ENCODE results near the gene COX19. TPM values are rescaled to one million over a fixed set of nuclear protein-coding genes. Genes with fewer than 3 reads are reported as not detected.
A peak's percentile ranks its signal among the peaks of the same experiment; 100 is the strongest.

COX19 gene
- total RNA-seq, 1 experiment from 2014 or later, result 24.8 TPM

DNA sequence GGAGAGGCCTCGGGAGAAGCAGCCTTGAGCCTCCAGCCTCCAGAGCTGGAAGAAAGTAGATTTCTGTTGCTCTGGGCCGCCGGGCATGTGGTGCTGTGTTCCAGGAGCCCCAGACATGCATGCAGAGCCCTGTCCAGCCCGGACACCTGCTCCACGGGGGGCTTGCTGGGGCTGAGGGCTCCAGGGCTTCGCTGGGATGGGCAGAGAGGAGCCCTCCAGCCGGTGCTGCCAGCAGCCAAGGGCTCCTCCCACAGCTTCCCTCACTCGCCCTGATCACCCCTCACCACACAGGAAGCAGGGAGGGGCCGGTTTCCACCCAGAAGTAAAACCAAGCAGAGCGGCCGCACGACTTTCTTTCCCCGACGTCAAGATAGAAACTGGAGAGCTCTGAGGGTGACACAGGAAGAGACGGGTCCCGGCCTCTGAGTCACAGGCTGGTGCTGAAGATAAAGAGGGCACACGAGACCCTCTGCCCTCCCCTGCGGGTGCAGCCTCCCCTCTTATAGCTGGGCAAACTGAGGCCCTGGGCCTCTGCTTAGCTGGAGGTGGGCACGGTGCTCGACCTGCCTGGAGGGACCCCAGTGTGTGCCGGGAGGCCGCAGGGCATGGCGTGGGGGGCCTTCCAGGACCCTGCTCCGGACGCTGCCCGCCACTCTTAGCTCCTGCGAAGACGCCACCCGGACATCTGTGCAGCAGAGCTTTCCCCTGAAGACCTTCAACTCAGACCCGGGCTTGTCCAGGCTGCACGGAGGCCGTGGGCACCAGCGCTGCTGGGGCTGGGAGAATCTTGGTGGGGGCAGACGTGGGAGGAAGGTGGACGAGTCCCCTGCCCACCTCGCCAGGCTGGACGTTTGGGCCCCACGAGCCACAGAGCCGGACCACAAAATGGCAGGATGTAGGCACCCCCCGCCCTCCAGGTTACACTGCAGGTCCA is 52.0 kb downstream of the COX19 start:
- ChIA-PET POLR2A (no interaction called here), CTCF (no interaction called here)
- no TSS peak for BruUV-seq (replicated peaks)
- intact Hi-C loops (cut with micrococcal nuclease; ENCODE audit: unreplicated experiment), result no loop called here
- Mint-ChIP-seq H3K9me3 (ENCODE audit: unreplicated experiment) (no peaks in the 10 kb centered on the region), H3K36me3 (ENCODE audit: insufficient read depth, unreplicated experiment) (peaks cover 16% of the 10 kb centered on the region), H3K4me1 (ENCODE audit: low read depth, unreplicated experiment) (peaks cover 14% of the 10 kb centered on the region), H3K27ac (ENCODE audit: unreplicated experiment) (no peak overlapping the region), H3K4me3 (ENCODE audit: unreplicated experiment) (no peak overlapping the region), H3K27me3 (ENCODE audit: insufficient read depth, unreplicated experiment) (no peaks in the 10 kb centered on the region)
- Histone ChIP-seq H3K4me3 (ENCODE audit: low read depth, low read length) (no peak overlapping the region), H3K9me3 (no peaks in the 10 kb centered on the region), H3K36me3 (ENCODE audit: control insufficient read depth, insufficient read depth, low read length) (peaks cover 1% of the 10 kb centered on the region), H3K27me3 (replicated peaks; ENCODE audit: control insufficient read depth, insufficient read depth, low read length) (no peaks in the 10 kb centered on the region), H3K4me1 (peaks cover 11% of the 10 kb centered on the region; the same call in 1 of the 2 replicates)
- TF ChIP-seq, protein P1, sequence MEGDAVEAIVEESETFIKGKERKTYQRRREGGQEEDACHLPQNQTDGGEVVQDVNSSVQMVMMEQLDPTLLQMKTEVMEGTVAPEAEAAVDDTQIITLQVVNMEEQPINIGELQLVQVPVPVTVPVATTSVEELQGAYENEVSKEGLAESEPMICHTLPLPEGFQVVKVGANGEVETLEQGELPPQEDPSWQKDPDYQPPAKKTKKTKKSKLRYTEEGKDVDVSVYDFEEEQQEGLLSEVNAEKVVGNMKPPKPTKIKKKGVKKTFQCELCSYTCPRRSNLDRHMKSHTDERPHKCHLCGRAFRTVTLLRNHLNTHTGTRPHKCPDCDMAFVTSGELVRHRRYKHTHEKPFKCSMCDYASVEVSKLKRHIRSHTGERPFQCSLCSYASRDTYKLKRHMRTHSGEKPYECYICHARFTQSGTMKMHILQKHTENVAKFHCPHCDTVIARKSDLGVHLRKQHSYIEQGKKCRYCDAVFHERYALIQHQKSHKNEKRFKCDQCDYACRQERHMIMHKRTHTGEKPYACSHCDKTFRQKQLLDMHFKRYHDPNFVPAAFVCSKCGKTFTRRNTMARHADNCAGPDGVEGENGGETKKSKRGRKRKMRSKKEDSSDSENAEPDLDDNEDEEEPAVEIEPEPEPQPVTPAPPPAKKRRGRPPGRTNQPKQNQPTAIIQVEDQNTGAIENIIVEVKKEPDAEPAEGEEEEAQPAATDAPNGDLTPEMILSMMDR (IDR thresholded peaks at IDR 0.05; ENCODE audit: insufficient read depth in 1 of 2, low read depth in 1 of 2, low read length in 1 of 2, severe bottlenecking in 1 of 2, unreplicated experiment in 1 of 2), result no peak
- DNase-seq, result peak in 1 of 2 experiments; percentile 30

DNA sequence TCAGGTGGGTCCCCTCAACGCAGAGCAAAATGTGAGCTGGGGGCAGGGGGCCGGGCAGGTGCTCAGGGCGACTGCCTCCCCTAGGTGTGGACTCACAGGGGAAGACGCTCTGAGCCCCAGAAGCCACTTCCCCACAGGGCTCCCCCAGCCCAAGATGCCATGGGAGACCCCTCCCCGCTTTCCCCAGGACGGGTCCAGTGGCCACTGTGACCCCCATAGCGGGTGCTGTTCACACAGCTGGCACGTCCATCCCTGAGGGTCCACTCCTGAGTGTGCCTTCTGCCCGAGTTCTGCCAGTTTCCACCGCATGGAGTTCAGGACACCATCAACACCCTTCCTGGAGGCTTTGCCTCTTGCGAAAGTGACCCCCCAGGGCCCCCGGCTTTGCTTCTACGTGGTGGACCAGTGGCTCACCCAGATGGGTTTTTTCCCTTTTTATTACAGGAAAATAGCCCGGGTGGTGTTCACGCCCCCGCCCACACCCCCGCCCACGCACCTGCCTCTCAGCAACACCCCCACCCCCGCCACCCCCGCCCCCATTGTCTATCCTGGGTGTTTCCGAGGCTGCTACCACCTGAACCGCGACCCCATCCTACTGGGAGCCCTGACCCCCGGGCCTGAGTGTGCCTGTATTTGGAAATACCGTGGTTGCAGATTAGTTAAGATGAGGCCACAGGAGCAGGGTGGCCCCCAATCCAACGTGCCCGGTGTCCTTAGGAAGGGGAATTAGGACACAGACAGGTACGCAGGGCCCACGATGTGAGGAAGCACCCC is 52.8 kb downstream of the COX19 start:
- Histone ChIP-seq H3K9me3 (no peaks in the 10 kb centered on the region), H3K4me3 (ENCODE audit: low read depth, low read length) (no peak overlapping the region), H3K27me3 (replicated peaks; ENCODE audit: control insufficient read depth, insufficient read depth, low read length) (no peaks in the 10 kb centered on the region), H3K4me1 (peaks cover 11% of the 10 kb centered on the region; the same call in 1 of the 2 replicates), H3K36me3 (ENCODE audit: control insufficient read depth, insufficient read depth, low read length) (peaks cover 1% of the 10 kb centered on the region)
- ChIA-PET CTCF (no interaction called here), POLR2A (no interaction called here)
- intact Hi-C loops (cut with micrococcal nuclease; ENCODE audit: unreplicated experiment), result no loop called here
- Mint-ChIP-seq H3K4me3 (ENCODE audit: unreplicated experiment) (no peak overlapping the region), H3K9me3 (ENCODE audit: unreplicated experiment) (no peaks in the 10 kb centered on the region), H3K27ac (ENCODE audit: unreplicated experiment) (no peak overlapping the region), H3K4me1 (ENCODE audit: low read depth, unreplicated experiment) (peaks cover 14% of the 10 kb centered on the region), H3K27me3 (ENCODE audit: insufficient read depth, unreplicated experiment) (no peaks in the 10 kb centered on the region), H3K36me3 (ENCODE audit: insufficient read depth, unreplicated experiment) (peaks cover 20% of the 10 kb centered on the region)
- TF ChIP-seq, protein P1 (IDR thresholded peaks at IDR 0.05; ENCODE audit: insufficient read depth in 1 of 2, low read depth in 1 of 2, low read length in 1 of 2, severe bottlenecking in 1 of 2, unreplicated experiment in 1 of 2), result no peak
- BruUV-seq (replicated peaks), result no TSS peak
- DNase-seq, result peak in 1 of 2 experiments; percentile 28

DNA sequence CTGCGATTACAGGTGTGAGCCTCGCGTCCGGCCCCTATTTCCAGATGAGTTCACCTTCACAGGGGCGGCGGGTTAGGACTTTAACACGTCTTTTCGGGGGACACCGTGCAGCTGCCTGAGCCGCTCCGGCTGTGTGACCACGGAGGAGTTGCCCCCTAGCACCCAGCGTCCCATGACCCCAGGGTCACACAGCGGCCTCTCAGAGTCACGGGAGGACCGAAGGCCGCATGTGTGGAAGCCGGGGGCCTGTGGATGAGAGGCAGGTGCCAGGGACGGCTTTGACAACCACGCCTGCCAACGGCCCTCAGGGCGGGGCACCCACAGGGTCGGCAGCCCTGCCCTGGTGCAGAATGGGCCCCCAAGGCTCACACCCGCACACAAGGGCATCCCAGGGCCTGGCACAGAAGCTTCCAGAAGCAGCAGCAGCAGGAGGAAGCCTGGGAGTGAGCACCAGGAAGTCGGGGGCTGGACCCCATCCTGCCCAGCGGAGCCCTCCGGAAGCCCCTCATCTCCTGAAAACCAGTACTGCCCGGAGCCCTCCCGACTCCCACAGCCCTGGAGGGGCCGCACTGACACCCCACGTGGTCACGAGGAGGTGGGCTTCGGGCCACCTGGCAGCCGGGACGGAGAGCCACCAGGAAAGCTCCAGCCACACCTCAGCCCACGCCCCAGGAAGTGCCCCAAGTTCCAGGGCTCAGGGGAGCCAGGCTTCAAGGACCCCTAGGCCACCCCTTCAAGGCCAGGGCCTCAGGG is 53.6 kb downstream of the COX19 start:
- peaks cover 8% of the 10 kb centered on the region for H3K4me1 Mint-ChIP-seq (ENCODE audit: low read depth, unreplicated experiment)
- Histone ChIP-seq H3K4me1 (peaks cover 5% of the 10 kb centered on the region; the same call in 1 of the 2 replicates), H3K27me3 (replicated peaks; ENCODE audit: control insufficient read depth, insufficient read depth, low read length) (no peaks in the 10 kb centered on the region), H3K4me3 (ENCODE audit: low read depth, low read length) (no peak overlapping the region), H3K36me3 (ENCODE audit: control insufficient read depth, insufficient read depth, low read length) (peaks cover 1% of the 10 kb centered on the region; the same call in 1 of the 2 replicates), H3K9me3 (no peaks in the 10 kb centered on the region)
- no peak overlapping the region for H3K4me3 Mint-ChIP-seq (ENCODE audit: unreplicated experiment)
- H3K27me3 Mint-ChIP-seq (ENCODE audit: insufficient read depth, unreplicated experiment), result no peaks in the 10 kb centered on the region
- TF ChIP-seq, protein P1 (IDR thresholded peaks at IDR 0.05; ENCODE audit: insufficient read depth in 1 of 2, low read depth in 1 of 2, low read length in 1 of 2, severe bottlenecking in 1 of 2, unreplicated experiment in 1 of 2), result no peak
- peak in 1 of 2 experiments; percentile 30 for DNase-seq
- H3K36me3 Mint-ChIP-seq (ENCODE audit: insufficient read depth, unreplicated experiment), result peaks cover 20% of the 10 kb centered on the region
- CTCF ChIA-PET, result no interaction called here
- POLR2A ChIA-PET, result no interaction called here
- H3K27ac Mint-ChIP-seq (ENCODE audit: unreplicated experiment), result no peak overlapping the region
- BruUV-seq (replicated peaks), result no TSS peak
- H3K9me3 Mint-ChIP-seq (ENCODE audit: unreplicated experiment), result no peaks in the 10 kb centered on the region
- intact Hi-C loops (cut with micrococcal nuclease; ENCODE audit: unreplicated experiment), result no loop called here

Data from Caco-2 (cell line).